Activated CD4-positive, alpha-beta T cell treated with anti-CD3 and anti-CD28 coated beads, Interleukin-2, amount 50 U/mL, for 1 hour (primary cell): ENCODE measurements around the gene G0S2.

Experiments used
- DNase-seq: peaks from one replicate; pipeline ENCODE4 v3.0.0-alpha.2; 2020

Gene G0S2

GRCh38 chr1:209674957-209675564, at the start of gene G0S2:
G0S2 (plus strand) TSS chr1:209675412; CDS start chr1:209675685, 273 bp downstream.
- peak; percentile 7 for DNase-seq

- DNase-seq = no peak
Measured at GRCh38 chr1:209625791-209626285, 49.4 kb upstream of the G0S2 start.

GRCh38 chr1:209626346-209627026, 48.7 kb upstream of the G0S2 start:
- no peak for DNase-seq

GRCh38 chr1:209627027-209627731, 48.0 kb upstream of the G0S2 start:
- DNase-seq = no peak

GRCh38 chr1:209627732-209628196, 47.4 kb upstream of the G0S2 start:
- peak; percentile 70 for DNase-seq

- DNase-seq = no peak
Measured at GRCh38 chr1:209628618-209629299, 46.5 kb upstream of the G0S2 start.

- DNase-seq = no peak
Measured at GRCh38 chr1:209629621-209630382, 45.4 kb upstream of the G0S2 start.

GRCh38 chr1:209630383-209631225, 44.6 kb upstream of the G0S2 start:
- no peak for DNase-seq

GRCh38 chr1:209633335-209633997, 41.7 kb upstream of the G0S2 start:
- DNase-seq = no peak

- DNase-seq = no peak
Measured at GRCh38 chr1:209634005-209634737, 41.0 kb upstream of the G0S2 start.

GRCh38 chr1:209635850-209636249, 39.4 kb upstream of the G0S2 start:
- DNase-seq = no peak

GRCh38 chr1:209641832-209642172, 33.4 kb upstream of the G0S2 start:
- DNase-seq = no peak

GRCh38 chr1:209642816-209643215, 32.4 kb upstream of the G0S2 start:
- no peak for DNase-seq

- no peak for DNase-seq
Measured at GRCh38 chr1:209643285-209644020, 31.8 kb upstream of the G0S2 start.

GRCh38 chr1:209645574-209646452, 29.4 kb upstream of the G0S2 start:
- DNase-seq = no peak

GRCh38 chr1:209646558-209646957, 28.7 kb upstream of the G0S2 start:
- DNase-seq = no peak

- no peak for DNase-seq
Measured at GRCh38 chr1:209647156-209647555, 28.1 kb upstream of the G0S2 start.

GRCh38 chr1:209648346-209648745, 26.9 kb upstream of the G0S2 start:
- DNase-seq = no peak
